Measurements from ENCODE around the gene FOXO6. TPM values are rescaled to one million over a fixed set of nuclear protein-coding genes. Genes with fewer than 3 reads are reported as not detected.

FOXO6 gene
- polyA plus RNA-seq, 1 donor (not counting 4 experiments of a cell fraction or from before 2014, with no cell fraction given), result not detected

- TF ChIP-seq EZH2 (IDR thresholded peaks at IDR 0.05; ENCODE audit: low read length) (no peak), CTCF (optimal IDR thresholded peaks at IDR 0.05 in 1 of 3, IDR thresholded peaks at IDR 0.05 in 1 of 3, conservative IDR thresholded peaks at IDR 0.05 in 1 of 3; ENCODE audit: extremely low read depth in 1 of 3, insufficient read depth in 2 of 3, low read length in 3 of 3) (no peak)
- Histone ChIP-seq H3K4me1 (ENCODE audit: control insufficient read depth, extremely low read depth, insufficient read depth, low read length) (peaks cover 2% of the 10 kb centered on the region), H3K9me3 (ENCODE audit: control insufficient read depth, low read depth, low read length) (no peaks in the 10 kb centered on the region), H2AFZ (ENCODE audit: control insufficient read depth, low read length) (no peak overlapping the region), H3K9me1 (ENCODE audit: control insufficient read depth, extremely low read depth, insufficient read depth, low read length) (peaks cover 2% of the 10 kb centered on the region), H3K27me3 (ENCODE audit: control insufficient read depth, extremely low read depth, insufficient read depth, low read length) (peaks cover 67% of the 10 kb centered on the region), H3K9ac (ENCODE audit: control insufficient read depth, extremely low read depth, insufficient read depth, low read length) (no peak overlapping the region), H3K4me2 (ENCODE audit: control insufficient read depth, extremely low read depth, insufficient read depth, low read depth, low read length) (no peak overlapping the region), H3K36me3 (ENCODE audit: control insufficient read depth in 2 of 2, extremely low read depth in 1 of 2, insufficient read depth in 2 of 2, low read length in 2 of 2) (no peaks in the 10 kb centered on the region), H4K20me1 (ENCODE audit: control insufficient read depth, extremely low read depth, insufficient read depth, low read length) (peaks cover 4% of the 10 kb centered on the region), H3K79me2 (ENCODE audit: control insufficient read depth, insufficient read depth, low read length) (no peaks in the 10 kb centered on the region), H3K27ac (ENCODE audit: control insufficient read depth, insufficient read depth, low read length) (no peak overlapping the region), H3K4me3 (ENCODE audit: control insufficient read depth in 2 of 3, extremely low read depth in 1 of 3, insufficient read depth in 2 of 3, low read depth in 1 of 3, low read length in 3 of 3) (no peak overlapping the region)
- dilution Hi-C loops (cut with MboI; ENCODE audit: extremely low pct_ligation_motif_present, low sequenced_read_pairs), result no loop called here
- FAIRE-seq, result no peak
- DNase-seq (ENCODE audit: low read depth, low spot score), result no peak
These were observed 23.3 kb downstream of the FOXO6 start for GRCh38 chr1:41384579-41384978.

DNA sequence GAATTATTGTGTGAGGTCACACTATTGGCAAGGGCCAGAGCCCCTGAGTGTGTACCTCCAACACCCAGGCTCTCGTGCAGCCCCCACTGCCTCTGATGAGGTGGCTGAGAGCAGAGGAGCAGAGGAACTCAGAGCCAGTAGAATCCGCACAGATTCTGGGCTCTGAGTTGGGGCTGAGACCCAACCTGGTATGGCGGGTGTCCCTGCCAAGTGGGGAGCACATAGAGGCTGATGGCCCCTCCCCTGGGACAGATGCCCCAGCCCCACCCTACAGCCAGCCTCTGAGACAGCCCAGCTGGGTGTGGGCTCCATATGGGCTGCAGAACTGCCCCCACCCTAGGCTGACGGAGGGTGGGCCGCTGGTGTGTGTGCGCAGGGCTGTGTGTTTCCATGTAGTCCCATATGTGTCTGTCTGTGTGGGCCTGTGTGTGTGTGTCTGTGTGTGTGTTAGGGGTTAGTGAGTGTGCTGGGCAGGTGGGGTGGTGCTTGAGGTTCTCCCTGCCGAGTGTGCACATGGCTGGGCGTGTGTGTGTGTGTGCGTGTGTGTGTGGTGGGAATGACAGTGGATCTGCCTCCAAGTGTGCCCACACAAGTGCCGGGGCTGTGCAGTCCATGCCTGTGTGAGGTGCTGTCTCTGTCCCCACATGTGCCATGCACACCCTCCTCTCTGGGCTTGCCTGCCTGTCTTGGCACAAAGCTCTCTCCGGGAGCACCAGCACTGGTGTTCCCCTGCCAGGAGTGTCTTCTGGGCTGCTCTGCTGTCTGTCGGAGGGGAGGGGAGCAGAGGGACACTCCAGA lies 24.4 kb downstream of the FOXO6 start:
- H3K79me2 ChIP-seq (ENCODE audit: control insufficient read depth, insufficient read depth, low read length), result no peaks in the 10 kb centered on the region
- no peak overlapping the region for H3K4me3 ChIP-seq (ENCODE audit: control insufficient read depth in 2 of 3, extremely low read depth in 1 of 3, insufficient read depth in 2 of 3, low read depth in 1 of 3, low read length in 3 of 3)
- no peak overlapping the region for H3K4me2 ChIP-seq (ENCODE audit: control insufficient read depth, extremely low read depth, insufficient read depth, low read depth, low read length)
- H3K36me3 ChIP-seq (ENCODE audit: control insufficient read depth in 2 of 2, extremely low read depth in 1 of 2, insufficient read depth in 2 of 2, low read length in 2 of 2), result no peaks in the 10 kb centered on the region
- DNase-seq (ENCODE audit: low read depth, low spot score) (no peak), FAIRE-seq (no peak)
- no peak overlapping the region for H3K9ac ChIP-seq (ENCODE audit: control insufficient read depth, extremely low read depth, insufficient read depth, low read length)
- peaks cover 64% of the 10 kb centered on the region for H3K27me3 ChIP-seq (ENCODE audit: control insufficient read depth, extremely low read depth, insufficient read depth, low read length)
- no peak overlapping the region for H3K27ac ChIP-seq (ENCODE audit: control insufficient read depth, insufficient read depth, low read length)
- peaks cover 2% of the 10 kb centered on the region for H3K9me1 ChIP-seq (ENCODE audit: control insufficient read depth, extremely low read depth, insufficient read depth, low read length)
- dilution Hi-C loops (cut with MboI; ENCODE audit: extremely low pct_ligation_motif_present, low sequenced_read_pairs), result no loop called here
- TF ChIP-seq CTCF (optimal IDR thresholded peaks at IDR 0.05 in 1 of 3, IDR thresholded peaks at IDR 0.05 in 1 of 3, conservative IDR thresholded peaks at IDR 0.05 in 1 of 3; ENCODE audit: extremely low read depth in 1 of 3, insufficient read depth in 2 of 3, low read length in 3 of 3) (no peak), EZH2 (IDR thresholded peaks at IDR 0.05; ENCODE audit: low read length) (peak; percentile 38)
- H4K20me1 ChIP-seq (ENCODE audit: control insufficient read depth, extremely low read depth, insufficient read depth, low read length), result no peaks in the 10 kb centered on the region
- H3K9me3 ChIP-seq (ENCODE audit: control insufficient read depth, low read depth, low read length), result no peaks in the 10 kb centered on the region
- peaks cover 2% of the 10 kb centered on the region for H3K4me1 ChIP-seq (ENCODE audit: control insufficient read depth, extremely low read depth, insufficient read depth, low read length)
- no peak overlapping the region for H2AFZ ChIP-seq (ENCODE audit: control insufficient read depth, low read length)
